NCI-H2107 (cell line): ENCODE results near the gene RAP2C.

Experiments
- DNase-seq: peaks from one replicate; lab custom pipeline; 2025; lab: John Stamatoyannopoulos, UW

Gene RAP2C

GRCh38 chrX:132219343-132219768 lies at the start of gene RAP2C:
Gene RAP2C, minus strand, starts transcription at chrX:132219447. Its CDS starts 2,179 bp downstream, at chrX:132217268.
- DNase-seq, result peak; percentile 15

- no peak for DNase-seq
Observed at GRCh38 chrX:132267392-132267791, 48.1 kb upstream of the RAP2C start.

GRCh38 chrX:132266583-132267355 lies 47.5 kb upstream of the RAP2C start:
- DNase-seq, result no peak

GRCh38 chrX:132263127-132263526 lies 43.9 kb upstream of the RAP2C start:
- DNase-seq, result no peak

GRCh38 chrX:132258509-132258908 lies 39.3 kb upstream of the RAP2C start:
- no peak for DNase-seq

GRCh38 chrX:132257116-132257515 lies 37.9 kb upstream of the RAP2C start:
- no peak for DNase-seq

GRCh38 chrX:132236121-132236520 lies 16.9 kb upstream of the RAP2C start:
- DNase-seq, result no peak

GRCh38 chrX:132235488-132235887 lies 16.2 kb upstream of the RAP2C start:
- DNase-seq, result no peak

GRCh38 chrX:132231587-132231986 lies 12.3 kb upstream of the RAP2C start:
- no peak for DNase-seq

GRCh38 chrX:132227383-132228112 lies 8.3 kb upstream of the RAP2C start:
- DNase-seq, result no peak

- DNase-seq, result no peak
Observed at GRCh38 chrX:132226169-132226568, 6.9 kb upstream of the RAP2C start.

GRCh38 chrX:132218100-132218812 lies 991 bp downstream of the RAP2C start:
- peak; percentile 80 for DNase-seq

- DNase-seq, result peak; percentile 56
Observed at GRCh38 chrX:132217203-132218073, 1.8 kb downstream of the RAP2C start.

GRCh38 chrX:132216806-132217202 lies 2.4 kb downstream of the RAP2C start:
- no peak for DNase-seq

- DNase-seq, result no peak
Observed at GRCh38 chrX:132216283-132216682, 3.0 kb downstream of the RAP2C start.

- DNase-seq, result no peak
Observed at GRCh38 chrX:132214518-132214917, 4.7 kb downstream of the RAP2C start.

- no peak for DNase-seq
Observed at GRCh38 chrX:132209527-132209926, 9.7 kb downstream of the RAP2C start.

- DNase-seq, result no peak
Observed at GRCh38 chrX:132208422-132208821, 10.8 kb downstream of the RAP2C start.

- DNase-seq, result no peak
Observed at GRCh38 chrX:132207996-132208395, 11.3 kb downstream of the RAP2C start.

- DNase-seq, result no peak
Observed at GRCh38 chrX:132206259-132206658, 13.0 kb downstream of the RAP2C start.

GRCh38 chrX:132204629-132205028 lies 14.6 kb downstream of the RAP2C start:
- DNase-seq, result no peak

- DNase-seq, result no peak
Observed at GRCh38 chrX:132200976-132201375, 18.3 kb downstream of the RAP2C start.
